Stimulated activated CD8-positive, alpha-beta memory T cell treated with anti-CD3 and anti-CD28 coated beads, Interleukin-7, amount 100 ng/mL, for 48 hours (primary cell): ENCODE measurements around the gene RHOB.
A peak's percentile ranks its signal among the peaks of the same experiment; 100 is the strongest.
"Not testable (repeated sequence)": the region's sequence is repeated elsewhere in the genome, so short reads cannot be mapped to it uniquely, and the experiment has no call there.

ENCODE experiments used
- DNase-seq, 2 donors: peaks; one replicate each; pipeline ENCODE4 v3.0.0-alpha.2; 2020; ENCODE audit warnings: low read depth in 1 of 2; ENCODE audit errors: extremely low read depth in 1 of 2

The RHOB gene

GRCh38 chr2:20446917-20447436 is at the start of gene RHOB:
RHOB (plus strand) TSS chr2:20447074; CDS start chr2:20447466, 392 bp downstream.
- peak; percentile 85 for DNase-seq

GRCh38 chr2:20397811-20398447 is 48.9 kb upstream of the RHOB start:
- DNase-seq, result no peak

- DNase-seq, result no peak
Observed at GRCh38 chr2:20398956-20399567, 47.8 kb upstream of the RHOB start.

GRCh38 chr2:20400306-20400705 is 46.6 kb upstream of the RHOB start:
- no peak for DNase-seq

GRCh38 chr2:20400787-20401488 is 45.9 kb upstream of the RHOB start:
- no peak for DNase-seq

GRCh38 chr2:20401489-20401835 is 45.4 kb upstream of the RHOB start:
- no peak for DNase-seq

DNA sequence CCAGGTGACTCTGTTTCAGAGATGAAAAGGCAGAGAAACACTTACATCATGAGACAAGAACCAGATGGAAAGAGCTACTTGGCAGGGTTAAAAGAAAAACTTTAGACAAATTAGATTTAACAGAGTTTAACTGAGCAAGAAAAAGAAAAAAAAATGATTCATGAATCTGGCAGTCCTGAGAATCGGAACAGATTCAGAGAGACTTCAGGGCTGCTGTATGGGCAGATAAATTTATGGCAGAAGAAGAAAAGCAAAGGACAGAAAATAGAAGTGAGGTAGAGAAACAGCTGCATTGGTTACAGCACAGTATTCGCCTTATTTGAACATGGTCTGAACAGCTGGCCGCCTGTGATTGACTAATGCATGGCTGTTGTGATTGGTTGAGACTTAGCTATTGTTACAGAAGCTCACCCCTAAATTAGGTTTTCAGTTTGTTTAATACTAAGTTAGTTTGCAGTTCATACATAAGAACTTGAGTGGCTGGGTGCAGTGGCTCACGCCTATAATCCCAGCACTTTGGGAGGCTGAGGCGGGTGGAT is 43.0 kb upstream of the RHOB start:
- DNase-seq, result no peak

- DNase-seq, result no peak
Observed at GRCh38 chr2:20404950-20405349, 41.9 kb upstream of the RHOB start.

DNA sequence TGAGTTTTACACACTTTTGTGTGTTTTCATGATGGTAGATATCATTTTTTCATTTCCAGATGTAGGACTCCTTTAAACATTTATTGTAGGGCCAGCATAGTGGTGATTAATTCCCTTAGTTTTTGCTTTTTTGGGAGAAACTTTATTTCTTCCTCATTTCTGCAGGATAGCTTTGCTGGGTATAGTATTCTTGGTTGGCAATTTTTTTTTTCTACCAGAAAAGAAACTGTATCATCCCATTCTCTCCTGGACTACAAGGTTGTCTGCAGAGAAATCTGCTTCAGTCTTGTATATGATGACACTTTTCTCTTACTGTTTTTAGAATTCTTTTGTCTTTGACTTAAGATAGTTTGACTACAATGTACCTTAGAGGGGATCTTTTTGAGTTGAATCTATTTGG is 37.8 kb upstream of the RHOB start:
- DNase-seq, result no peak

- no peak for DNase-seq
Observed at GRCh38 chr2:20410556-20411277, 36.2 kb upstream of the RHOB start.

GRCh38 chr2:20411361-20411894 is 35.4 kb upstream of the RHOB start:
- DNase-seq, result peak in 1 of 2 donors; percentile 62

DNA sequence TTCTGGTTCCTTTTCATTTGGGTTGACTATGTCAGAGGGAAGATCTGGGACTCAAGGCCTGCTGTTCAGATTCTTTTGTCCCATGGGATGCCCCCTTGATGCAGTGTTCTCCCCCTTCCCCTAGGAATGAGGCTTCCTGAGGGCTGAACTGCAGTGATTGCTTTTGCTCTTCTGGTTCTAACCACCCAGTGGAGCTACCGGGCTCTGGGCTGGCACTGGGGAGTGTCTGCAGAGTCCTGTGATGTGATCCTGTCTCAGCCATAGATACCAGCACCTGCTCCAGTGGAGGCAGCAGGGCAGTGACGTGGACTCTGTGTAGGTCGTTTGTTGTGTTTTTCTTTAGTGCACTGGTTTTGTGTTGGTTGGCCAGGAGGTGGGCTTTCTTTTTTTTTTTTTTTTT is 32.1 kb upstream of the RHOB start:
- DNase-seq, result no peak

DNA sequence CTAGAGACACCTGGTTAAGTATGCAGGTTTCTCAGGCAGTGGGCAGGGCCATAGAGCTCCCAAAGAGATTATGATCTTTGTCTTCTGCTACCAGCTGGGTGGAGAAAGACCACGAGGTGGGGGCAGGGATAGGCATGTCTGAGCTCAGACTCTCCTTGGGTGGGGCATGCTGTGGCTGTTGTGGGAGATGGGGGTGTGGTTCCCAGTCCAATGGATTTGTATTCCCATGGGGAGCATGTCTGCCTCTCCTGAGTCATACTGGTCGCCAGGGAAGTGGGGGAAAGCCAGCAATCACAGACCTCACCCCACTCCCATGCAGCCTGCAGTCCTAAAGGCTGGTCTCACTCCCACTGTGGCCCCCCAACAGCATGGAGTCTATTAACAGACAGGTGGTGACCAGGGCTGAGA is 31.4 kb upstream of the RHOB start:
- DNase-seq, result no peak

DNA sequence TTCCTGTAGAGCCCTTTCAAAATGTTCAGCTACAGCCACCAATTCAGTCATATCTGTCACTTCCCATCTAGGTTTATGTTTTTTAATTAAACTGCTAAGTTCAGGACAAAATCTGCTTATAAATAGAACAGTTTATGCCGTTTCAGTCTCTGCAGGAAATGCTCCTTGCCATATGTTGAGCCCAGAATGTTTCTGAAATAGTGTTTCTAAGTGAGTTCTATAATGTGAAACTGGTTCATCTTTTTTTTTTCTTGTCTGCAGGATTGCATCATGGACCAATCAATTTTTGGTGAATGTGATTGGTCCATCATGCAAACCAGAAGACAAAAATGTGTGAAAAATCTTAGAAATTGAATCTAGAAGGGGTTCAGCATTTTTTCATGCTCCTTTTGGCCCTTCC is 30.2 kb upstream of the RHOB start:
- no peak for DNase-seq

- DNase-seq, result not testable (repeated sequence)
Observed at GRCh38 chr2:20417230-20417821, 29.5 kb upstream of the RHOB start.

DNA sequence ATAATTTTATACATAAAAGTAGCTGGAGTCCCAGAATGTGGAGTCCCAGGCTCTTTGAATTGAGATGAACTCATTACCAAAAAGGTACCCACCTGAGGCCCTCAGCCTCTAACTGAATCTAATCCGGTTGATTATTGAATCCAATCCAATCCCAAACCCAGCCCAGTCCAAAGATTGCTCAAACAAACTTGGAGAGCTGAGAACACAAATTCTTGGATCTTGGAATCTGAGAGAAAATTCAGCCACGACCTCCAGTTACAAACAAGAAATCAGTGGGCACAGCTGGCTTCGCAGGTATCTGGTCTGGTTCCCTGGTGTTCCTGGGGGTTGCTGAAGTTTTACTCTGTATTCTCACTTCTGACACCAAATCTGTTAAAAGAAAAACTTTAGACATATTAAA is 28.4 kb upstream of the RHOB start:
- DNase-seq, result no peak

GRCh38 chr2:20419007-20419576 is 27.8 kb upstream of the RHOB start:
- DNase-seq, result no peak

DNA sequence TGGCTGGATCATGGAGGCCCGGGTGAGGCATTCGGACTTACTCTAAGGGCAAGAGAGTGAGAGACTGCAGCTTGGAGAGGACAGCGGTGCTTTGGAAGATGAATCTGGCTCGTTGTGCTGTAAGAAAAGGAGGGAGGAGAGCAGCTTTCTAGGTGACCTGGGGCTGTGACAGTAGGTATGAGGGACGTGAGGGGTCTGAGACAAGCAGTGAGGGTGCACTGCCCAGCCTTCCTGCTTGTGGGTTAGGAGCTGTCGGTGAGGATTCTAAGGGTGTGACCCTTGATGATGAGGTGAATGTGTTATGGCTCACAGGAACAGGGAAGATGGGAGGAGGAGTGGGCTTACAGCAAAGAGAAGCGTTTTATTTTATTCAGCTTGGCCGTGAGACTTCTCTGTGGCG is 27.1 kb upstream of the RHOB start:
- DNase-seq, result no peak

DNA sequence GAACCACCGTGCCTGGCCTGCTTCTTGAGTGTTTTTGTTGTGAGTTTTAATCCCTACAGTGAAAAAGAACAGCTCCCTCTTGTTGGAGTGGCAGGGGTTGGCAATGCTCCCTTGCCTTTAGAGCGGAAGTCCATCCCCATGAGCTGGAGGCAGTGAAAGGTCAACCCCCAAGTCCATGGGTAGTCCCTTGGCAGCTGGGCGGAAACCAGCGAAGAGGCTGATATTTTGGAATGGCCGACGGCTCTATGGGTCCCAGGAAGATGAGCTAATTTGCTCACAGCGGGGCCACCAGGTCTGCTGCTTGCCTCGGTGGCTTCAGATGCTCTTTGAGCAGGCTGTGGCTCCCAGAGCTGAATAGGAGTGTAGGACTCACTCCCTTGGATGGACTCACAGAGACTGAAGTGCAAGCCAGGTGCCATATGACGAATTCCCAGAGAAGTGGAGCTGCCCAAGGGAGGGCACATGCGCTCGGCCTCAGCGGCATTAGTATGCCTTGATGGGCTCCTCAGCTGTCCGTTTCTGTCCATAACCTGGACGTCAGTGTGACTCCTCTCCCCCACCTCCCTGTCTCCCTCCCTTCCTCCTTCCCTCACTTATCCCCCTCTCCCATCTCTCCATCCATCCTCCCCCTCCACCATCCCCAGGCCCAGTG is 25.4 kb upstream of the RHOB start:
- no peak for DNase-seq

GRCh38 chr2:20421988-20422370 is 24.9 kb upstream of the RHOB start:
- no peak for DNase-seq
